HPDE6-E6E7 (cell line): ENCODE results near the gene PRMT1.
"Not testable (repeated sequence)": the region's sequence is repeated elsewhere in the genome, so short reads cannot be mapped to it uniquely, and the experiment has no call there.

Experiments used
- DNase-seq: peaks from one replicate; pipeline ENCODE4 v3.0.0; 2011; ENCODE audit warnings: missing footprints; ENCODE audit errors: extremely low spot score

PRMT1 gene

DNA sequence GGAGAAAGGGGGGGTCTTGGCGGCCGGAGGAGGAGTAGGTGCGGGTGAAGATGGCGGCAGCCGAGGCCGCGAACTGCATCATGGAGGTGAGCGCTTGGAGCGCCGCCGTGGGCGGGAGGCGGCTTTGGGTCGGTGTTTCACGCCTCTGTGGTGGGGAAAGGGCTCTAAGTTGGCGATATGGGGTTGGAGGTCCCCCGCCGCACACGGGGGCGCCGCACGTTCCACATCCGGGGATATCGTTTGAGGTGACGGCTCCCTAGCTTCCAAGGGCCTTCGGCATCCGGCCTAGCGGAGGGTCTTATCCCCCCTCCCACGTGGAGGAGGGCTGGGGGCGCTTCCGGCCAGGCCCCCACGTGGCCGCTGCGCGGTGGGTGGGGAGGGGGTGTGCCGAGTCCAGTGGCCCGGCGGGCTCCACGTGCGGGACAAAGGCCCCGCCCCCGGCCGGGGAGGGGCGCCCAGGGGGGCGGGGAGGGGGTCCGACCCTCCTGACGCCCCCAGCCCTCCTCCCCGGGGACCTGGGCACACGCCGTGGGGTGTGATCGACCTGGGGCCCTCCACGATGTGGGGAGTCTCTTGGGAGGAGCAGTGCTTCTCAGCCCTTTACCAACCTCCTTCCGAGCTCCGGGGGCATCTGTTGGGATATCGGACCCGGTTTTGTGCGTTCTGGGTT, at the start of gene PRMT1:
Gene PRMT1, plus strand, starts transcription at position 41 of the 670 bp plus-strand sequence. Its CDS starts 10 bp downstream, at position 51.
- no peak for DNase-seq

DNA sequence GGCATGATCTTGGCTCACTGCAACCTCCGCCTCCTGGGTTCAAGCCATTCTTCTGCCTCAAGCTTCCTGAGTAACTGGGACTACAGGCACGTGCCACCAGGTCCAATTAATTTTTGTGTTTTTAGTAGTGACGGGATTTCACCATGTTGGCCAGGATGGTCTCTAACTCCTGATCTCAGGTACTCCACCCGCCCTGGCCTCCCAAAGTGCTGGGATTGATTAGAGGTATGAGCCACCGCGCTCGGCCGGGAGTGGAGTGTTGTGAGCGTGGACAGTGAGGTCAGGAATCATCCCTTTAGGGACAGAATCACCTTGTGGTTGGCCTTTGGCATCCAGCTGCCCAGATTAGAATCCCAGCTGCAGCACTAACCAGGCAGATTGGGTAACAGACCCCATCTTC, 47.4 kb upstream of the PRMT1 start:
- DNase-seq = no peak

DNA sequence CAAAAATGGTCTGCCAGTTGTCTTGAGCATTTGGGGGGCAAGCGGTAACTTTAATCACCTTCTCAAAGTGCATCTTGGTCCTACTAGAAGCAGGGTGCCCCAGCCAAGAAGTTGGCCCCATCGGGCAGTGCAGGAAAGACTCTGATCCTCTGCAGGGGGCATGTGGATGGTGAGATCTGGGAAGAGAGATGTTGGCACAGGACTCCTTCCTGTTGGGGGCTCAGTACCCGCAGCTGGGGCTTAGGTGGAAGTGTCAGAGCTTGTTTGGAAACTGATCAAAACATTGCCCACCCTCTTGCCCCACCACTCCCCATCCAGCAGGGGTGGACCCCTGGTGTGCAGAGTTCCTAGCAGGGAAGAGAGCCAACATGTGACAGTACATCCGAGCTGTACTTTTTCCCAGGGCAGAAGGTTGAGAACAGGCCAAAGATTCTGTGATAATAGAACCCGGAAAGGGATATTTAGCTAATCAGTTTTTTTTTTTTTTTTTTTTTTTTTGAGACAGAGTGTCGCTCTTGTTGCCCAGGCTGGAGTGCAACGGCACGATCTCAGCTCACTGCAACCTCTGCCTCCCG, 46.0 kb upstream of the PRMT1 start:
- no peak for DNase-seq

DNA sequence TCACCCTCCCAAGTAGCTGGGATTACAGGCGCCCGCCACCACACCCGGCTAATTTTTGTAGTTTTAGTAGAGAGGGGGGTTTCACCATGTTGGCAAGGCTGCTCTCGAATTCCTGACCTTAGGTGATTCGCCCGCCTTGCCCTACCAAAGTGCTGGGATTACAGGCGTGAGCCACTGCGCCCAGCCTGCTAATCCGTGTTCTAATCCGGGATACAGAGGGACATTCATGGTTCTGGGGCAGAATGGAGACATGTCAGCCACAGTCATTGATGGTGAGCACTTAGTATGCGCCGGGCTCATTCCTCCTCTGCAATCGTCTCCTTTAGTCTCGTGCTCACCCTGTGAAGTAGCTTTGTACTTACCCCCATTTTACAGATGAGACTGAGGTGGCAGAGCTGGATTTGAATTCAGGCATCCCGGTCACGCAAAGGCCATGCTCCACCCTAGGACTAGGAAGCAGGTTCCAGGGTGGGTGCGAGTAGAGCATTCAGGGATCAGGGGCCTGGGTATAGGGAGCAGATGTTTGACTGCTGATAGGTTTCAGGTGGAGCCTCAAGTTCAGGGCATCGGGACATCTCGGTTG, 45.4 kb upstream of the PRMT1 start:
- DNase-seq = no peak

DNA sequence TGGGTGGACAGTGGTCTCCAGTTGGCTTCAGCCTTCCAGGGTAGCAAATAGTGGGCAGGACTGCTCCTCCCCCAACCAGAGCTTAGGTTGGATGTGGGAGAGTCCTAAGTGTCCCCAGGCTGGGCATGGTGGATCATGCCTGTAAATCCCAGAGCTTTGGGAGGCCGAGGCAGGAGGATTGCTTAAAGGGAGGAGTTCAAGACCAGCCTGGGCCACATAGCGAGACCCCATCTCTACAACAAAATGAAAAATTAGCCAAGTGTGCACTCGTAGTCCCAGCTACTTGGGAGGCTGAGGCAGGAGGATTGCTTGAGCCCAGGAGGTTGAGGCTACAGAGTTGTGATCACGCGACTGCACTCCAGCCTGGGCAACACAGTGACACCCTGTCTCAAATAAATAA, 44.5 kb upstream of the PRMT1 start:
- no peak for DNase-seq

DNA sequence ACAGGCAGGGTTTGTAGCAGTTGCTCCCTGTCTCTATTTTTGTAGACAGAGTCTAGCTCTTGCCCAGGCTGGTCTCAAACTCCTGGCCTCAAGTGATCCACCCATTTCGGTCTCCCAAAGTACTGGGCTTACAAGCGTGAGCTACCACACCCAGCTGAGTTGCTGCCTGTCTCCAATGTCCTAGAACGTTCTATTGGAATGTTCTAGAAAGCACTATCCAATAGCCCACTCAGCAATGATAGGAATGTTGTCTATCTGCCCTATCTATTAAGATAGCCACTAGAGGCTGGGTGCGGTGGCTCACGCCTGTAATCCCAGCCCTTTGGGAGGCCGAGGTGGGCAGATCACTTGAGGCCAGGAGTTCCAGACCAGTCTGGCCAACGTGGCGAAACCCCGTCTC, 43.8 kb upstream of the PRMT1 start:
- not testable (repeated sequence) for DNase-seq

DNA sequence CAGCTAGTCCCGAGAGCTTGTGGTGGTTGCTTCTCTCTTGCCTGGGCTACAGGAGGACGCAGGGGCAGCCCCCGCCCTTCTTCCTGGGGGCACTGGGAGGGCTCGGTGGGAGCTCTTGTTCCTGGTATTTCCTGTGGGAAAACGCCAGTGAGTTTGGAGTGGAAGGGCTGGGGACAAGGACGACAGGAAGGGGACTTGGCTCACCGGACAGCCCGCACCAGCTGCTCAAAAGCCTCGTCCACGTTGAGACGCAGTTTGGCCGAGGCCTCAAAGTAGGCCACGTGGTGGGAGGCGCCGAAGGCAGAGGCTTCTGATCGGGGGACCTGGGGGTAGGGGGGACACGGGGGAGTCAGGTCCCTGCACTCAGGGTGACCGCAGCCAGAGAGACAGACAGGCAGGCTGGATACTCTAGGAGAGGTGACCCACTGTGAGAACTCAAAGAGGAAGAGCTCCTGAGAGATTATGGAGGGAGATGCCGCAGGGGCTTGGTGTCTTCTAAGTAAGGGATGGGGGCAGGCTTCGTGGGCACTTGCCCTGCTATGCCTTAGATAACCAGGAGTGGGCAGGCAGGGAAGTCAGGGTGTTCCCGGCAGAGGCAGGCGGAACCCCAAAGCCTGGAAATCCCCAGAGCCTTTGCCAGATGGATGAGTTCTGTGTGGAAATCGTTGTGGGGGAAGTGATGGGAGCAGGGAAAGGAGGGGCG, 41.4 kb upstream of the PRMT1 start:
- DNase-seq = no peak

DNA sequence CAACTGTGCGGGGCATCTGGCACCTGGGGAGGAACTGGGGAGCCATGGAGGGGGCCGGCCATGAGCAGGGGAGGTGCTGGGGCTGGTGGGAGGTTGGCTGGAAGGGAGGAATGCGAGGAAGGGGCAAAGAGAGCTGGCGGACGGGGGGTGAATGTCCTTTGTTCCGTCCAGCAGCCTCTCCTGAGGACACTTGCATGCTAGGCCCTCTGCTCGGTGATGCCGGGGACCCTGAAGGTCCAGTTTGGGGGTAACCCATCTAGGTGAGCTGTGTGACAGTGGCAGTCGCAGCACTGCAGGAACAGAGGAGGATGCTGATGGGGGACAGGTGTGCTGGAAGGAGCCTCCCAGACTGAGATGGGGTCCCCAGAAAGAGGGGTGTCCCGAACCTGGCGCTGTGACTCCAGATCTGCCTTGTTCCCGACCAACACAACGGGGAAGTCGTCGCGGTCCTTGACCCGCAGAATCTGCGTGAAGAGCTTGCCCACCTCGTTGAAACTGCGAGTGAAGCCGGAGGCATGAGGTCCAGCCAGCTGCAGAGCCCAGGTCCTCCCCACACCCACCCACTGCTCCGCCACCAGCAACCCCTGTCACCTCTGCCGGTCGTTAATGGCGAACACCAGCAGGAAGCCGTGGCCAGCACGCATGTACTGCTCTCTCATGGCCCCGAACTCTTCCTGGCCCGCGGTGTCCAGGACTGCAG, 40.7 kb upstream of the PRMT1 start:
- DNase-seq = no peak

DNA sequence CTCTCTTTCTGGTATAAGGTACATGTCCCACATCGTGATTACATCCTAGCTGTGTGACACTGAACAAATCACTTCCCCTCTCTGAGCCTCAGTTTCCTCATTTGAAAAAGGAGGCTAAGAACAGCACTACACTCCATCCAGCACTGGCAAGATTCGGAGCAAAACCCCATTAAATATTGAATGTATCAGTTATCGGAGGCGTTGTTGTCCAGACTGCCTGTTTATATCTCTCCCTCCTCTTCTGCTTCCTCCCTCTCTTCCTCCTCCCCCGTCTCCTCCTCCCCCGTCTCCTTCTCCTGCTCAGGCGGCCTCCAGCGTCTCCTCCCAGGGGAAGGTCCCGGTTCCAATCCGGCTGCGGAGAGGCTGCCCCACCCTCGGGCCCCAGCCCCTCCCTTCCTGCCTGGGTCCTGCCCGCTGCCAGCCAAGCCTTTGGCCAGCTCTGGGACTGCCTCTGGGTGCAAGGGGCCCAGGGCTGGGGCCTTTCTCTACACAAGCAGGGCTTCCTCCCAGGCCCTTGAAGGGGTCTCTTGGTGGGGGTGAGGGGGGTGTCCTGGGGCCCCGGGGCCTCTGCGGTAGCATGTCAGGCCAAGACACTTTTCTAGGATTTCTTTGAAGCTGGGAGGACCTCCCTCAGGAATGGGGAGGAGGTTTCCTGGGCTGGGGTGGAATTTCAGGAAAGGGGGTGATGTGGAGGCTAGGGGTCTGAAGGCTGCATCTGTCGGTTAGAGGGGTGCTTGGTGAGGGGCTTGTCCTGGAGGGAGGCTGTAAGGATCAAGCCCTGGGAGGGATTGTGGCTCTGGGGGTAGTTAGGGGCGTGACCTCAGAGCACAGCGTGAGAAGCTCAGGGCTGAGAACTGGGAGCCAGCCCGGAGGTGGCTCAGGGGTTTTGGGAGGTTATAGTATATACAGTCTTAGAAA, 39.0 kb upstream of the PRMT1 start:
- peak; percentile 74 for DNase-seq

DNA sequence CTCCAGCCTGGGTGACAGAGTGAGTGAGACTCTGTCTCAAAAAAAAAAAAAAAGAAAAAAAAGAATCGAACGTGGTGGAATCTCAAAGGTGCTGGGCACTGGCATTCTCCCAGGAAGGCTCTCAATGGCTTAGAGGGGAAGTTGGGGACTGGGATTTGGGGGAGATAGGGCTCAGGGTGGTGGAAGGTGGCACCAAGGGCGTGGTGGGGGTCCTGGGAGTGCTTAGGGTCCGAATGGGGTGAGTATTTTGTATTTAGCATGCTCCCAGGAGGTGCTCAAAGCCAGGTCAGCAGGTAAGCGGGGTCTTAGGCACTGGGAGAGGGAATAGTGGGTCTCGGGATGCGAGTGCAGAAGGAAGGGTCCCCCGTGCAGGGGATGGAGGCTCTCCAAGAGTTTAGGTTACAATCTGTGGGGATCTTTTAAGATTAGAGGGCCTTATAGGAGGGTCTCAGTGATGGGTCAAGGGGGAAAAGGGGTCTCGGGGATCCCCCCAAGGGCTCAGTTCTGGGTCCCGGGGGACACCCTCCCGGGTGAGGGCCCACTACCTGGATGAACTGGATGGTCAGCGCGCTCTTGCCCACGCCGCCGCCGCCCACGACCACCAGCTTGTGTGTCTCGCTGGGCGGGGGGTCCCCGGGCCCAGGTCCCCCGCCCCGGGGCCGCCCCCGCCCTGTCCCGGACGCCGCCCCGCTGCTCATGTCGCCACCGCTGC, 37.5 kb upstream of the PRMT1 start:
- DNase-seq = no peak

DNA sequence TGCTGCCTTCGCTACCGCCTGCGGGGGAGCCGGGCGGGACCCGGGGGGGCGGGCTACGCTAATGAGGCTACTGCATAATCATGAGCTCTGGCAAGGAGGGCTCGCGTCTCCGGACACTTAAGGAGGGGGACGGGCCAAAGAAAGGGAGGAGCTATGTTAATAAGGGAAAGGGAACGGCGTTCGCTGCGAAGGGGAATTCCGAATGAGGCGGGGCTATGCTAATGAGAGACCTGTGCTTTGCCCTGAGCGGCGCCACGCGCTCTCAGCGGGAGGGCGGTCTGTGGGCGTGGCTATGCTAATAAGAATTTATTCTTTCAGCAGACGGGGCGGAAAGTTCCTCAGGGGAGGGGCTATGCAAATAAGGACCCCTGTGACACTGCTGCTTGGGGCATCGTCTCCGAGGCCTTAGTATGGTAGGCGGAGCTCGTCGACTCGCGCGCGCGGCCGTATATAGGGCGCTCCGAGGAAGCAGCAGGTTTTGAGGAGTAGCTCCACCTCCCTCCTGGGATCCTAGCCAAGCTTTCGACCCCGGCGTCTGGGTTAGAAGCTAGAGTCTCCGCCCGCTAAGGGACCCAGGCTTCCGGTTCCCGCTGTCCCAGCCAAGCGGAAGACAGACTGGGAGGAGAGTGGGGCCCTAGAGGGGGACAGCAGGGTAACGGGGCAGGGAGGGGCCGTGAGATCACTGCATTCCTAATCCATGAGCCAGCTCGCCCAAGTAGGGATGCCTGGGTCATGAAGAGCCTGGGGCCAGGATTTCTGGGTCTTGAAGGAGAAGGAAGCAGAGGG, 36.8 kb upstream of the PRMT1 start, which contains the start of gene RRAS:
Gene RRAS, minus strand, starts transcription at position 31 of the 786 bp plus-strand sequence. CDS start 45 bp downstream, outside the sequence.
- peak; percentile 92 for DNase-seq

DNA sequence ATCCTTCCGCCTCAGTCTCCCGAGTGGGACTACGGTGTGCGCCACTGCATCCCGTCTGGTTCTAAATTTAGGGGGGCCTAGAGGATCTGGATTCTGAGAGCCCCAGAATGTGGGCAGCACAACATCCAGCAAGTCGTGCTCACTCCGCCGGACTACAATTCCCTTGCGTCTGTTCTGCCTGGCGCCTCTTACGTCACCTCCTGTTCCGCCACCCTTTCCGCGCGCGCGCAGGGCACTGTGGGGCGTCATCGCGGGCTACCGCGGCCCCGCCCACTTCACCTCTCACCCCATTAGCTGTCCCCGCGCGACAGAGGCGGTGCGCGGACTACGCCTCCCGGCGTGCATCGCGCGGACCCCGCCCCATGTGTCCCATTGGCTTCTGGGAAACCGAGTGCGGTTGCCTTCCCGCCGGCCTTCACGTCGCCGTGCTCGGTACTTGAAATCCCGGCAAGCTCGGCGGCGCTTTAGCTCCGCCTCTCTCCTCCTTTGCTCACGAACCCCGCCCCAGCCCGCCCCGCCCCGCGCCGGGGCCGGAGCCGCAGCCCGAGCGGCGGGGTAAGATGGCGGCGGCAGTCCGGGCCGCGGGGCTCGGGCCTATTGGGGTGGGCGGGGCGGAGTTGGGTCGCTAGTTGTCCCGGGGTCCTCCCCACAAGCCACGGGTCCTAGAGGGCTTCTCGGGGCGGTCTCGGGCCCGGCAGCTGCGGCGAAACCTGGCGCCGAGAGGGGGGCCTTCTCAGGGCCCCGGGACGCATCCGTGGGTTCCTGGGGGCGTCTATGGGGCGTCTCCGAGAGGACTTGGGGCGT, 35.2 kb upstream of the PRMT1 start, which contains the start of gene SCAF1:
Gene SCAF1, plus strand, starts transcription at position 522 of the 804 bp plus-strand sequence. CDS start 2,818 bp downstream, outside the sequence.
- DNase-seq = peak; percentile 88

DNA sequence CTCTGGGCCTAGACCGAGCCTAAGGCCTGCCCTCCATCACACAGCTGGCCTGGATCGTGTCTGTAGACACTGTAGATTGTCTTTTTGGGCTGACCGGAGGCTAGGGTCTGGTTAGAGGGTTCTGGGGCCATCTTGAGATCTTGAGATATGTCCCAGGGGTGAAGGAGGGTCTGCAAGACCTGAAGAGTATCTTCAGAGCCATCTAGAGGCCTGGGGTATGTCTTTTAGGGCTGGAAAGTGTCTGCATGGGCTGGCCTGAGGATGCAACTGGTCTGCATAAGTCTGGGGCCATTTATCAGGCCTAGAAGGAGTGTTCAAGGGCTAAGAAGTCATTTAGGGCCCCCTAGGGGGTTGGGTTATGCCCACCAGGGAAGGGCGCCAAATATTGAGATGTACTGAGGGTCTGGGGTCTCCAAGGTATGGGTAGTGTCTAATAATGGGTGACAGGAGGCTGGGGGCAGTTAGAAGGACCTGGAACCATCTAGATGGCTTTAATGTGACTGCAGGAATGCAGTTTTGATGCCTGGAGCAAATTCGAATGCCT, 34.5 kb upstream of the PRMT1 start:
- DNase-seq = no peak

DNA sequence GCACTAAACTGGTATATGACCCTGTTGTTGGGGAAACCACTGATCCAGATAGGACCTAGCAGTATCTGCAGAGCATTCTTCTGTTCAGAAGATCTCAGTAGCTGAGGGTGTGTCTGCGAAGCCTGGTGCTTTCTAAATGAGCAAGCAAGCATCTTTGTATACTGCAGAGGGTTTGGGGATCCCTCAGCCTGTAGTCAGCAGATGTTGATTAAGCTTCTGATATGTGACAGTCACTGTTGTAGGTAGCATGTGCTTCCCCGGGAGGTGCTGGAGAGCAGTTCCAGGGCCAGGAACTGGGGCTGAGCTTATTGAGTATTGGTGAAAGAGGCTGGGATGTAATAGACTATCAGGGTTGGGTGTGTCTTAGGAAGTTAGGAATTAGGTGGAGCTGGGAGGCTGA, 33.6 kb upstream of the PRMT1 start:
- no peak for DNase-seq

DNA sequence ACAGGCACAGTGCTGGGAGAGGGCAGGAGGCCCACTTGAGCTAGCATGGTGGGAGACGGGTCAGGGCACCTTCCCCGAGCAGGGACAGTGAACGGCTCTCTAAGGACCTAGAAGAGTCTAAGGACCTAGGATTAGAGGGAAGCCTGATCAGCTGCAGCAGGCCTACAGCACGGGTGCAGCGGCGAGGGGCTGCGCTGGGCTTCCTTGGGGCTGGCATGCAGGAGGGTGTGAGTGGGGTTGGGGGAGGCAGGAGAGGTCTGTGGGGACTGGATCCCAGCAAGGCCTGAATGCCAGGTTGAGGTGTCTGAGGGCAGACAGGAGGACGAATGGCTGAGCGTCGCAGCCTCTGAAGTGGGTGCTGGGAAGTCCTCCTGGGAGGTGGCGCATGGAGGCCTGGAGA, 31.5 kb upstream of the PRMT1 start:
- DNase-seq = no peak

DNA sequence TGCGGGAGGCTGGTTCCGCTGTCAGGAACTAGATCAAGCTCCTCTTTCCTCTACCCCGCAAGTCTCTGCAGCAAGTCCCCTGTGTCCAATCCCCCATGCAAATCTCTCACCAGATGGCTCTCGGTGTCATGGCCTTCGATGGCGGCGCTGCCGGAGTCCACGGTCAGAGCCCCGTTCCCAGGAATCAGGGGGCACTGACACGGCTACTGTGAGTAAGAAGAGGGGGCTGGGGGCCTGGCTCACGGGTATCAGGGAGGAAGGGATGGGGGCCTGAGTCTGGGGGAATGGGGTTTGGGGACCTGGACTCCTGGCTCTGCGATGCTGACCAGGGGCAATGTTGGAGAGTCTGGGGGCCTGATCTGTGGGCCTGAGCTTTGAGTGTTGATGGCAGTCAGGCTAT, 31.1 kb upstream of the PRMT1 start:
- no peak for DNase-seq

DNA sequence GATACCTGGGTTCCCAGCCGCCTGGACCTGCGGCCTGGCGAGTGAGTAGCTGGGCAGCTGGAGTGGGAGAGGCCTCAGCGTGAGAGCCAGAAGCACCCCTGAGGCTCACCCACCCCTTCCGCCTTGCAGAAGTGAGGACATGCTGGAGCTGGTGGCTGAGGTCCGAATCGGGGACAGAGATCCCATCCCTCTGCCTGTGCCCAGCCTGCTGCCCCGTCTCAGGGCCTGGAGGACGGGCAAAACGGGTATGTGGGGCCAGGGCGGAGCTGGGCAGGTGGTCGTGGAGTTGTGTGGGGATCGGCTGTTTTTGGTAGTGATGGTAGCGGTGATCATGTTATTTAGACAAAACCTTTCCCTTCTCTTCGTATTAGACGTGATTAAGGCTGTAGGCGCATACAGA, 30.5 kb upstream of the PRMT1 start:
- DNase-seq = no peak
